NCI-H2029 (cell line): ENCODE measurements around the gene SEMA4B.

Experiments
- DNase-seq: peaks from one replicate; lab custom pipeline; 2025; lab: John Stamatoyannopoulos, UW

The SEMA4B gene

DNA sequence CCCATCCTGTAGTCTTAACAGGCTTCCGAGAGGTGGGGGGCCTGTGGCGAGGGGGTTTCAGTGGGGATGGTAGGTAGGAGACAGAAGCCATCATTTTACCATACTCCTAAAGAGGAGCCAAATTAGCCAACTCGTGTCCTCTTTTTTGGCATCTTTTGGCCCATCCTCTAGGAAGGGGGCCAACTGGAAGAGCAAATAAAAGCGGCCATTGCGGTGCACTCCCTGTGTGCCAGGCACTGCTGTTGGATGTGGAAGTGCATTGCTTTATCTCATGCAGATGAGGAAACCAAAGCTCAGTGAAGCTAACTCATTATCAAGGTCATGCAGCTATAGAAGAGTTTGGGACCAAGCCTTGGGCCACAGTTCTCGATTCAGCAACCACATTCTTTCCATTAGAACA, 6.1 kb downstream of the SEMA4B start:
- DNase-seq, result no peak

DNA sequence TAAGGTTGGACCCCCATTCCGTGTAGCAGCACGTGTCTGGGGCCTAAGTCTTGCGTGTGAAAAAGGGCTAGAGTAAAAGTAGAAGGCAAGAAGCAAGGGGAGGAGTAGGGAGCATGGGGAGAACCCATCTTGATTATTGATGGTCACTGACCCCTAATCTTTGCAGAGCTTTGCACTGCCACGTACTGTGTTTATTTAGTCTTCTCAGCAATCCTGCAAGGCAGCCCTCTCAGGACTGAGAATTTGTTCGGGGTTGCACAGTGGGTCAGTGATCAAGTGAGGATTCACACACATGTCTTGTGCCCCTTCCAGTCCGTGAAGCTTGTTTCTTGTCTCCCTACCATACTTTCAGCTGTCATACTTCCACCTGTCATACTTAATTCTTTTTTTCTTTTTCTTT, 7.2 kb downstream of the SEMA4B start:
- DNase-seq, result no peak

DNA sequence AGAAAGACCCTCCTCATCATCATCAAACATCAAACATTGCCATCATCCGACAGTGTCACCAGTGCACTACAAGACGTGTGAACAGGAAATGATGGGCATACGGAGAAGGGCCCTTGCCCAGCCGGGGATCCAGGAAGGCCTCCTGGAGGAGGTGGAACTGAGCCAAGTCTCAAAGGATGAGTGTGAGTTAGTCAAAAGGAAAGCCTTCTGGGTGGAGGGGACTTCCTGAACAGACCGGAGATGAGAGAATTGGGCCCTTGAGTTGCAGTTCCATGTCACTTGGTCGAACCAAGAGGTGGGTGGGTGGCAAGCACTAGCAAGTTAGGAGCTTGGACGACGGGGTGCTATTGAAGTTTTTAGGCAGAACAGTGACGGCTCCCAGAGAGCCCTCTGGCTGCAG, 8.5 kb downstream of the SEMA4B start:
- DNase-seq, result no peak

DNA sequence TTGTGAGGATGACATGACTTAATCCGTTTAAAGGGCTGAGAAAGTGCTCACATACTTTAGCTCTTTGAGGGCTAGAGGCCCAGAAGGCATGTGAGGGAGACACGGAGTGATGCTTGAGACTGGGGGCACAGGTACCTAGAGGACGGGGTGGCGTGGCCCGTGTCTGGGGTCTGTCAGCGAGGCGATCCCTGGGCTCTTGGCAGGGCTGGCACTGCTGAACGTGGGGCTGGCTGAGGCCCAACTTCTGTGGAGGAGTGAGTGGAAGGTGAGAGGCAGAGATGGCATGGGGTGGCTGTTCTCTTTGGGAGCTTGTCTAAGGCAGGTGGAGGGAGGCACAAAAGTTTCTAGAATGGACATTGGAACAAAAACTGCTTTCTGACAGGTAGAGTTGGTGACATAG, 9.5 kb downstream of the SEMA4B start:
- DNase-seq, result no peak

DNA sequence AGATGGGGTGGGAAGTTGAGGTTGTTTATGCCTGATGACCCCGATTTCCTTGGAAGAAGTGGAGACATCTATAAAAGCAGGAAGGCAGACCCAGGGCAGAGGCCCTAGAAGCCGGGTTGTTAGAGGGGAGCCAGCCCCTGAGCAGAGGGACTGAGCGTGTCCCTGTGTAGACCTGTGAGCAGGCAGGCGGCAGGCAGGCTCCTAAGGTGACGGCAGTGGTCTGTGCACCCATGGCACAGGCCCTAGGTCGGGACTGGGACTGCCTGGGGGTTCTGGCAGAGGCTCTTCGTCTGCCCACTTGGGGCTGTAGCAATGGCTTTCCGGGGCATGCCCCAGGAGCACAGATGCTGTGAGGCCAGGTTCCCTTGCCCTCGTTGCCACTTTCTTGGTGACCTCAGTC, 9.9 kb downstream of the SEMA4B start:
- no peak for DNase-seq

DNA sequence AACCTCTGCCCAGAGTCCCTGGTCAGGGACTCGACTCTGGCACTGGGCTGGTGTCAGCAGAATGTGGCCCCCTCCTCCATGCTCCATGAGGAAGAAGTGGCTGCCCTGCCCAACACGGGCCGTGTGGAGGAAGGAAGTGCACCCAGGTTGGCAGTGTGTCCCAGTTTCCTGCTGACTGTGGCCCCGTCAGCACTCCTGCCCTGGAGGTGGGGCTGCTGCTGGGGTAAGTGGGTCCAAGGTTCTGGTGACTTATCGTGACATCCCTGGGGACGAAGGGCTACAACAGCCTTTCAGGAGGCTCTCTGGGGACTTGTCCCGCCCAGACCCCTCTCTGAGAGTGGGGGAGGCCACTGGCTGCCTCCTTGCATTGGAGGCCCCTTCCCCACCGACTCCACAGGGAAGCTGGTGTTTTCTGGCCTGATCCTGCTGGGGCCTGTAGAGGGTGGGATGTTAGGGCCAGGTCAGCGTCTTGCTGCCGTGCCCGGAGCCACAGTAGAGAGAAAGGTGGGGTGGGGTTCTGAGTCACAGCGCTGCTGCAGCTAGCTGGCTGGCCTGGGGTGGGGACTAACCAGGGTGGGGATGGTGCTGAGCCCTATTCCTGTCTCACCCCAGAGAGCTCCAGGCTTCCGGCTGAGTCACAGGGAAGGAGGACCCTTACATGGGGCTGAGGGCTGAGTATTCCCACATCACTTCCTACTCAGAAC, 10.5 kb downstream of the SEMA4B start:
- no peak for DNase-seq

DNA sequence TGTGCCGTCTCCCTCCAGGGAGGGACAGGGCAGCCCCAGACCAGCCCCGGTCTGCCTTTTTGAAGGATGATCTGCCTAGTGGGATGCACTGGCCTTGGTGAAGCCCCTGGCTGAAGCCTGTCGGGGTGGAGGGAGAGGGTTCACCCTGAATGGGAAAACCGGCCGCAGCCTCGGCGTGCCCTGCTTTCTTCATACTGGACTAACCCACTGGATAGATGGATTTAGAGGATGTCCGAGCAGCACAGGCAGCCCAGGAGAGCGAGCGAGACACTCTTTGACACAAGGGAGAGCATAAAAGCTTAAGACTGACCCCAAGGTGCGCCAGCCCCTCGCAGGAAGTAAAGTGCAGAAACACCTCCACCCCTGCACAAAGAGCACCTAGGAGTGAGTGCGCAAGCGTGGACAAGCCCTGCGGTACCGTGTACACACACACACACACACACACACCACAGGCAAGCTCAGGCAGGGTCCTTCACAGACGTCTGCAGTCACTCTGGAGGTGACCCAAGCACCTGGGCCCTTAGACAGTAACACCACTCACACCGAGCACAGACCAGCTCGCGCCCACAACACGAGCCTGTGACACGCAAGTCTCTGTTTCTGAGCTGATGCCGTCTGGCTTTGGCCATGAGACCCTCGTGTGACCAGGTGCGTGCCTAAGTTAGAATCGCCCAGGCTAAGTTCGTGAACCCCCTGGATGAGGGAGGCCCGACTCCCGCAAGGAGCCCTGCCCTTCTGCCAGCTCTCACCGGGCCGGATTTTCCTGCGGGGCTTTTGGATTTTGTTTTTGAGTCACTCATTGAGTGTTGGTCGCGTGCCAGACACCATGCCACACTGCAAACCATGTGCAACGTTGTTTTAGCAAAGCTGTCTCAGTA, 11.3 kb downstream of the SEMA4B start:
- DNase-seq, result no peak

DNA sequence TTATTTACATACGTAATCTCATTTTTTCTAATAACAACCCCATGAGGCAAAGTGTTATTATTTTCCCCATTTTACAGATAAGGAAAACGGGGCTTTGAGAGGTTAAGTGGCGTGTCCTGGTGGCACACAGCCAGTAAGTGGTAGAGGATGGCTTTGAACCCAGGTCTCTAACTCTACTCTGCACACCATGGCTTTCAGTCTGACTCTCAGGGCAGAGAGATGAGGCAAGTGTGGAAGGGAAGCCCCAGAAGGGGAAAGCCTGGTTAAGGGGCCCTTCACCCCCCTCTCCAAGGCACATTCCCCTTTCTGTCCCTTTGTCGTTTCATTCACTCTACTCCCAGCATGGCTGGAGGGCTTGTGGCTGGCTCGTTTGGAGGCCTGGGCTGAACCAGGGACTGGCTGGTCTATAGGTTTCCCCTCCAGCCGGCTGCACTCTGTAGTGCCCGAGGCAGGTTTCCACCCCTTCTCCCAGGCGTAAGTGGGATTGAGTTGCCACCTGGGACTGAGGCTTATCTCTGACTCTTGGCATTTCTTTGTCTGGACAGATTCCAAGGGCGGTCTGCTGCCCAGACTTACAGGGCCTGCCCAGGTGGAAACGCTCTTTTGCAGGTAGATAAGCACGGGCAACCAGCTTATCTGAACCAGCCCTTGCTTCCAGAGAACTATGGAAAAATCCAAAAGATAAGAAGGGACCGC, 12.1 kb downstream of the SEMA4B start:
- DNase-seq, result no peak

DNA sequence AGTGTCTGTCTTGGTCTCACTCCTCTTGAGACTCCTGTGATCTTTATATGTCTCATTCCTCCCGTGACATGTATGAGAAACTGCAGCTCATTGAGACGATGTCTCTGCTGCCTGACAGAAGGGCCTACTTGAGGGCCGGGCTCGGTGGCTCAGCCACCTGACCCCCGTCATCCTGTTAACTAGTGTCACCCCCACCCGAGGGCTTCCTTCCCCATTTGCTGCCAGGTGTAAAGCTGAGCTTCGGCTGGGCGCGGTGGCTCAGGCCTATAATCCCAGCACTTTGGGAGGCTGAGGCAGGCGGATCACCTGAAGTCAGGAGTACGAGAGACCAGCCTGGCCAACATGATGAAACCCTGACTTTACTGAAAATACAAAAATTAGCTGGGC, 12.7 kb downstream of the SEMA4B start:
- DNase-seq, result no peak

DNA sequence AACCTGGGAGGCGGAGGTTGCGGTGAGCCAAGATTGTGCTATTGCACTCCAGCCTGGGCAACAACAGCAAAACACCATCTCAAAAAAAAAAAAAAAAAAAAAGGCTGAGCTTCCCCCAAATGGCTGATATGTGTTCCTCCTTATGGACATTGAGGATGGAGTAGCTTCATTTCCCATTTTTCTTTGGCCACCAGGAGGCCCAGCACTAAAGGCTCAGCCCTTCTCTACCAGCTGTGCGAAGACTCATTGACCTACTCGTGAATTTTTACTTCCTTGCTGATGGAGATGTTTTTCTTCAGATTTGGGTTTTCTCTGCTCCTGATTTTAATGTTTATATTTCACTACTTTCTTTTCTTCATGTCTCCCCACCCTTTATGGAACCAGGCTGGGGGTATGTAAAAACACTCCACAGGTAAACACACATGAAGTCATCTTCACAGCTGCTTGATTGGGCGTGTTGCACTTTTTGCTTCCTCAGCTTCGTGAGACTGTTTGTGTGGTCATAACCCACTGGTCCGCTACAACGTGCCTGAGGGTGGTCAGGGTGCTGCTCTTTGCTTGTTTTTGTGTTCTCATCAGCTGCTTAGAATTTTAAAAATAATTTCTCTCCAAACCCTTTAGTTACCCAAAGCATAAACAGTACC, 13.5 kb downstream of the SEMA4B start:
- no peak for DNase-seq

DNA sequence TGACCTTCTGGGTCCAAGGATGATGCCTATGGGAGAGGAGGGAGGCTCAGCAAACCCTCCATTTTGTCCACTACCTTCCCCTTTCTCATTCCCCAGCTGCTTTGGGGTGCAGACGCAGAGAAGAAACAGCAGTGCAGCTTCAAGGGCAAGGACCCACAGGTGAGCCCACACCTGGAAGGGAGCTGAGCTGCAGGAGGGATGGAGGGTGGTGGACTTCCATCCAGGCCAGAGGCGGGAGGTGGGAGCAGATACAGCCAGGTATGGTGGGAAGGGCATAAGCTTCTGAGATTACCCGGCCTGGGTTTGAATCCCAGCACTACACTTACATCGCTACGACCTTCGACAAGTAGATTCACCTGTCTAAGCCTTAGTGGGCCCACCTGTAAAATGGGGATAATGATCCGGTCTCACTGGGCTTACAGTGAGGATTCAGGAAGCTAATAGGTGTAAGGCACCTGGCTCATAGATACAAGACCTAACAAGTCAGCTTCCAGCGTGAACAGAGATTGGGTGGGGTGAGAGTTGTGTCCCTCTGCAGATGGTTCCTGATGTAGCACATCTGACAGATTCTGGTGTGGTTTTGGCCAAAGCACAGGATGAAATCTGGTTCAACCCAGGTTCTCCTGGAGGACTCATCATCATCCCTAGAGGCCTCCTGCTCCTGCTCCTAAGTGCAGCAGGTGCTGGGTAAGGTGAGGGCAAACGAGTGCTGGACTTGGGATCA, 16.7 kb downstream of the SEMA4B start:
- no peak for DNase-seq

DNA sequence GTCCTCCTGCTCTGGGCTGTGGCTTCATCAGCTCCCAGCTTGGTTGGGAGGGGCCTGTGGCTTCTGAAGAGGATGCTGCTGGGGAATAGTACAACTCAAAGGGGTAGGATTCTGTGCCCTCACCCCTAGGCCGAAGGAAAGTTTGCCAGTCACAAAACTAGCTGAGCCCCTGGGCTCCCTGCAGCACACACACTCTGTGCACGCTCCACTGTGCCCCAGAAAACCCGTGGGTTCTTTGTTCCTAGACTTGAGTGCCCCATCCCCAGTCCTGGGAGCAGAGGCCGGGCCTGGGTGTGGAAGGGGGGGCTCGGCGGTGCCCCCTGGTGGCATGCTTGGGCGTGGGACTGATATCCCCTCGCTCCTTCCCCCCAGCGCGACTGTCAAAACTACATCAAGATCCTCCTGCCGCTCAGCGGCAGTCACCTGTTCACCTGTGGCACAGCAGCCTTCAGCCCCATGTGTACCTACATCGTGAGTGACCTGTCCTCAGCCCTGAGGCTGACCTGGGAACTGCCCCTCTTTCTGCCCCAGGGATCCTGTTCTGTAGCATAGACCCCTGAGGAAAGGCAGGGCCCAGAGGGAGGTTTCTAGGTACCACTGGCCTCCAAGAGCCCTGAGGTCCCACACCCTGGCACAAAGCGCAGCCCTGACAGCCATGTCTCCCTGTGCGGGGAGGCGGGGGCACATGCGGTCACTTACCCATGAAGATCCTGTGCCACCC, 18.5 kb downstream of the SEMA4B start:
- DNase-seq, result no peak

DNA sequence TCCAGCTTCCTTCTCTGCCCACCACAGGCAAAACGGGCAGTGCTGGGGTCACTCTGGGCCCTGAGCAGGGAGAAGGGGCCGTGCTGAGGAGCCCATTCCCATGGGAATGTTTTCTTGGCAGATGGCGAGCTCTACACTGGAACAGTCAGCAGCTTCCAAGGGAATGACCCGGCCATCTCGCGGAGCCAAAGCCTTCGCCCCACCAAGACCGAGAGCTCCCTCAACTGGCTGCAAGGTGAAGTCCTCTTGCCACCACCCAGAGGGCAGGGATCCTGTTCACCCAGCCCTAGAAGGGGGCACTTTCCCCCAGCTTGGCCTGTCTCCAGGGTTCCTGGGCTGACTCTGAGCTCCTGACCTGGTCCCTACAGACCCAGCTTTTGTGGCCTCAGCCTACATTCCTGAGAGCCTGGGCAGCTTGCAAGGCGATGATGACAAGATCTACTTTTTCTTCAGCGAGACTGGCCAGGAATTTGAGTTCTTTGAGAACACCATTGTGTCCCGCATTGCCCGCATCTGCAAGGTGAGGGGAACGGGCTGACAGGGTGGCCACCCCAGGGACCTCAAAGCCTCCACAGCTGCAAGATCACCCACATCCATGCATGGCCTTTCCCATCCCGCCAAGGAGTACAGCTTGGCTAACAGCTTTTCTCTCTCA, 20.2 kb downstream of the SEMA4B start:
- no peak for DNase-seq

DNA sequence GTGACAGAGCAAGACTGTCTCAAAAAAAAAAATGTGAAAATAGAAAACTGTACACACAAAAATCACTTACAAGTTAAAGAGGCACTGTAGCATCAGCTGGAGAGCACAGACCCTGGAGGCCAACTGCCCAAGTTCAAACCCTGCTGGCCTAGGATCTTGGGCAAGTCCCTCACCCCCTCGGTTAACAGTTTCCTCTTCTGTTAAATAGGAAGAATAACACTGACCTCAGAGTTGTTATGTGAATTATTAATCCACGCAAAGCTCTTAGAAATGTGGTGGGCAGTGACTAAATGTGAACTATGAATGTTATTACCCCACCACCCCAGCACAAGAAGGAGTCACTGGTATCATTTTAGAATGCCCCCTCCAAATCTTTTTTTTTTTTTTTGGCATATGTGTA, 21.4 kb downstream of the SEMA4B start:
- no peak for DNase-seq

DNA sequence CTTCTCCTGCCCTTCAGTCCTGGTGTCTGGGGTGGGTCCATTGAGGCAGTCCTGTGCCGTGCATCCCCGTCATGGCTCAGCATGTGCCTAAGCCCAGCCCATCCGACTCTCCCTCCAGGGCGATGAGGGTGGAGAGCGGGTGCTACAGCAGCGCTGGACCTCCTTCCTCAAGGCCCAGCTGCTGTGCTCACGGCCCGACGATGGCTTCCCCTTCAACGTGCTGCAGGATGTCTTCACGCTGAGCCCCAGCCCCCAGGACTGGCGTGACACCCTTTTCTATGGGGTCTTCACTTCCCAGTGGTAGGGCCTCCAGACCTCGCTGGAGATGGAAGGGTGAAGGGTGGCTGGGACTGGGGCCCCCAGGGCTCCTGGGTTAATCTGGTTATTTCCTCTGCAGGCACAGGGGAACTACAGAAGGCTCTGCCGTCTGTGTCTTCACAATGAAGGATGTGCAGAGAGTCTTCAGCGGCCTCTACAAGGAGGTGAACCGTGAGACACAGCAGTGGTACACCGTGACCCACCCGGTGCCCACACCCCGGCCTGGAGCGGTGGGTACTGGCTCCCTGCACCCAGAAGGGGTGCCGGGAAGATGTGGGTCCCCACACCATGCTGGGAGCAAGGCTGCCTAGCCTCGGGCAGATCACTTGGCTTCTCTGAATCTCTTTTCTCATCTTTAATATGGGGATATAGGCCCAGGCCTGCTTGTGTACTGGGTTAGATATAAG, 22.5 kb downstream of the SEMA4B start:
- no peak for DNase-seq

DNA sequence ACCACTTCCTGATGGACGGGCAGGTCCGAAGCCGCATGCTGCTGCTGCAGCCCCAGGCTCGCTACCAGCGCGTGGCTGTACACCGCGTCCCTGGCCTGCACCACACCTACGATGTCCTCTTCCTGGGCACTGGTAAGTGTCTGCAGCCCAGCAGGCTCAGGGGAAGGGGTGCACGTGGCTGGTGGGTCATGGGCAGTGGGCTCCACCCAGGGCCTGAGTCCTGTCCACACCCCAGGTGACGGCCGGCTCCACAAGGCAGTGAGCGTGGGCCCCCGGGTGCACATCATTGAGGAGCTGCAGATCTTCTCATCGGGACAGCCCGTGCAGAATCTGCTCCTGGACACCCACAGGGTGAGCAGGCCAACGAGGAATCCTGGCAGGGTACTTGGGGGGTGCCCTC, 23.9 kb downstream of the SEMA4B start:
- no peak for DNase-seq

DNA sequence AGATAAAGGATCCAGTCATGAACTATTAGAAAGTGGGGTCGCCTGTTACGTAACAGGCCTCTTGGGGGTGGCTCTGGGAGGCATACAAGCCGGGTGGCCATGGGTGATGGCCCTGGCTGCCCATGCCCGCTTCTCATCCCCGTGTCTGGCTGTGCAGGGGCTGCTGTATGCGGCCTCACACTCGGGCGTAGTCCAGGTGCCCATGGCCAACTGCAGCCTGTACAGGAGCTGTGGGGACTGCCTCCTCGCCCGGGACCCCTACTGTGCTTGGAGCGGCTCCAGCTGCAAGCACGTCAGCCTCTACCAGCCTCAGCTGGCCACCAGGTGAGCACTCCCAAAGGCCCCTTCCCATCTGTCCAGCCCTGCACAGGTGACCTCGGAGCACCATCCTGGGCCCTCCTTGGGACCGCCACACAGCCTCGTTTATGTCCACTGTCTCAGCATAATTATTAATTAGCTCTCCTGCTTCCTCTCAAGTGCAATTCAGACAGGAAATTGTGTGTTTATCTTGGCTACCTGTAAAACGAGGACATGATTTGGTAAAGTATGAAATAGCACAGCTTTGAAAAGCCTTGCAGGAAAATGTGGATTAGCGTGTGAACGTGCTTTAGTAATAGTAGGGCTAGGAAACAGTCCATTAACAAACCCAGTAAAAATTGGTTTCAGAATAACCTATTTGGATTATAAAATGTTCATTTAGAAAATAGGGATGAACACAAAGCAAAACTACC, 24.5 kb downstream of the SEMA4B start:
- DNase-seq, result peak; percentile 28

DNA sequence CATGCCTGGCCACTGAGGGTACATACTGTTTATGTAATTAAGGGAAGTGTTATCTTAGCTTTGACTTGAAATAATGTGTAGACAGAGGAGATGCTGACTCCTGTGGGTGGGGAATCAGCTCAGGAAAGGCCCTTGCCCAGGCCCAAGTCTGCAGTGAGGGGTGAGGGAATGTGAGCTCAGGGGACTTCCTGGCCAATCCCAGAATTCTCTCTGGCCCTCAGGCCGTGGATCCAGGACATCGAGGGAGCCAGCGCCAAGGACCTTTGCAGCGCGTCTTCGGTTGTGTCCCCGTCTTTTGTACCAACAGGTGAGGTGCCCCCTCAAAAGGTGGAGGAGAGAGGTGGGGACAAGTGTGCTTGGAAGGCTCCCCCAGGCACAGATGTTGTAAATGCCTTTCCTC, 26.2 kb downstream of the SEMA4B start:
- no peak for DNase-seq
